Neural progenitor cell (in vitro differentiated cells): Measurements from ENCODE around the gene C9orf153. TPM values are rescaled to one million over a fixed set of nuclear protein-coding genes. Genes with fewer than 3 reads are reported as not detected.

Experiments used
- DNase-seq: peaks from one replicate; pipeline ENCODE4 v3.0.0-alpha.2; 2016; ENCODE audit warnings: low spot score
- H2AFZ ChIP-seq: fragments of 200-600 bp; sonication (generic); replicated peaks from 2 replicates; pipeline ENCODE4 v1.6.1; 2016; ENCODE audit warnings: antibody characterized with exemption
- H3F3A ChIP-seq: fragments of 200-600 bp; sonication (generic); 2 replicates; pipeline ENCODE4 v1.6.1; 2016; ENCODE audit warnings: antibody characterized with exemption, low read depth
- H3K27ac ChIP-seq: fragments of 200-600 bp; sonication (generic); 2 replicates; pipeline ENCODE4 v1.5.1; 2016; ENCODE audit warnings: mild to moderate bottlenecking
- H3K27me3 ChIP-seq: fragments of 200-600 bp; sonication (generic); 2 replicates; pipeline ENCODE4 v1.6.1; 2016; ENCODE audit warnings: mild to moderate bottlenecking, moderate library complexity
- H3K36me3 ChIP-seq: fragments of 200-600 bp; sonication (generic); 2 replicates; pipeline ENCODE4 v1.5.1; 2016
- H3K4me1 ChIP-seq: fragments of 200-600 bp; sonication (generic); 2 replicates; pipeline ENCODE4 v1.6.1; 2016; ENCODE audit warnings: mixed run types
- H3K4me2 ChIP-seq: fragments of 200-600 bp; sonication (generic); 2 replicates; pipeline ENCODE4 v1.6.1; 2016
- H3K4me3 ChIP-seq: fragments of 200-600 bp; sonication (generic); 2 replicates; pipeline ENCODE4 v1.5.1; 2016
- H3K79me2 ChIP-seq: fragments of 200-600 bp; sonication (generic); 2 replicates; pipeline ENCODE4 v1.6.1; 2016; ENCODE audit warnings: low read depth
- H3K9ac ChIP-seq: fragments of 200-600 bp; sonication (generic); 2 replicates; pipeline ENCODE4 v1.6.1; 2016
- H3K9me3 ChIP-seq: fragments of 200-600 bp; sonication (generic); 2 replicates; pipeline ENCODE4 v1.5.1; 2016; ENCODE audit warnings: low read depth
- H4K20me1 ChIP-seq: fragments of 200-600 bp; sonication (generic); 2 replicates; pipeline ENCODE4 v1.6.1; 2016; ENCODE audit warnings: low read depth
- H3K27ac Mint-ChIP-seq: 3 replicates; pipeline ENCODE4 v1.8.0; 2021; ENCODE audit warnings: mixed read lengths
- H3K27me3 Mint-ChIP-seq: 2 replicates; pipeline ENCODE4 v1.8.0; 2022; ENCODE audit warnings: low read depth, mild to moderate bottlenecking, inconsistent platforms, moderate library complexity, mixed read lengths; ENCODE audit not compliant: insufficient read depth
- H3K36me3 Mint-ChIP-seq: 3 replicates; pipeline ENCODE4 v1.8.0; 2021; ENCODE audit warnings: mixed read lengths
- H3K4me1 Mint-ChIP-seq: 3 replicates; pipeline ENCODE4 v1.8.0; 2021; ENCODE audit warnings: mixed read lengths
- H3K4me3 Mint-ChIP-seq: 3 replicates; pipeline ENCODE4 v1.8.0; 2021; ENCODE audit warnings: mild to moderate bottlenecking, moderate library complexity, mixed read lengths
- H3K9me3 Mint-ChIP-seq: 3 replicates; pipeline ENCODE4 v1.8.0; 2020; ENCODE audit warnings: mixed read lengths
- CTCF ChIP-seq: fragments of 200-600 bp; sonication (generic); IDR thresholded peaks from 2 replicates; pipeline ENCODE4 v1.5.1; 2017; ENCODE audit warnings: antibody characterized with exemption, mild to moderate bottlenecking
- EZH2 ChIP-seq: fragments of 200-600 bp; sonication (generic); IDR thresholded peaks from 2 replicates; pipeline ENCODE4 v1.6.1; 2017; ENCODE audit warnings: antibody characterized with exemption, mild to moderate bottlenecking, moderate library complexity
- EZH2phosphoT487 ChIP-seq: fragments of 200-600 bp; sonication (generic); IDR thresholded peaks from 2 replicates; pipeline ENCODE4 v1.6.1; 2017; ENCODE audit warnings: antibody characterized with exemption
- total RNA-seq: library from RNA; depleted of rRNA; stranded (reverse); fragments of >200 nt; gene quantifications from 2 replicates; pipeline ENCODE4 v1.2.3, GENCODE V29; 2015; ENCODE audit warnings: low replicate concordance

C9orf153 gene
- total RNA-seq, 1 donor from 2014 or later, result not detected

DNA sequence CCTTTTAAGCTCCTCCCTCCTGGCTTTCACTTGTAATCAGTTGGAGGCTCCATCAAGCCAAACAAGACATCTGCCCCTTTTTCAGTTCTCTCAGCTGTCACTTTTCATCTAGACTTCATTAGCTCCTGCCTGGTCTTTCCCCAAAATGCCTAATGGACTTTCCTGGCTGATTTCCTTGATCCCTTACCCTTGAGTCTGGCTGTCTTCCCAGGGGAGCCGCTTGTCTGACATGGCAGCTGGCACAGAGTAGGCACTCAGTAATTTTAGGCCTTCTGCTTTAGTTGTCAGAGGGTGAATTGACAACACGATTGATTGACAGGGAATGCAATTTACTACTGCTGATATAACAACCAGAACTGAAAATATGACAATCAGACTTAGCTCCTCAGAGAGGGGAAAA, 2.1 kb downstream of the C9orf153 start:
- H3F3A ChIP-seq, result no peaks in the 10 kb centered on the region
- no peak overlapping the region for H2AFZ ChIP-seq
- H3K4me2 ChIP-seq, result no peak overlapping the region
- H3K79me2 ChIP-seq, result no peaks in the 10 kb centered on the region
- H3K27me3 Mint-ChIP-seq, result no peaks in the 10 kb centered on the region
- peaks cover 12% of the 10 kb centered on the region for H3K36me3 Mint-ChIP-seq
- H3K9ac ChIP-seq, result no peak overlapping the region
- peaks cover 5% of the 10 kb centered on the region for H3K4me1 Mint-ChIP-seq
- H3K27me3 ChIP-seq, result no peaks in the 10 kb centered on the region
- no peak overlapping the region for H3K27ac Mint-ChIP-seq
- H3K4me3 ChIP-seq, result no peak overlapping the region
- H3K27ac ChIP-seq, result no peak overlapping the region
- peaks cover 16% of the 10 kb centered on the region for H3K9me3 Mint-ChIP-seq
- no peaks in the 10 kb centered on the region for H4K20me1 ChIP-seq
- no peak for DNase-seq
- no peak for TF ChIP-seq EZH2phosphoT487
- no peak for TF ChIP-seq CTCF
- TF ChIP-seq EZH2, result no peak
- peaks cover 14% of the 10 kb centered on the region for H3K9me3 ChIP-seq
- H3K4me3 Mint-ChIP-seq, result no peak overlapping the region
- peaks cover 4% of the 10 kb centered on the region for H3K4me1 ChIP-seq
- H3K36me3 ChIP-seq, result peaks cover 8% of the 10 kb centered on the region

GRCh38 chr9:86256653-86257052, 2.8 kb downstream of the C9orf153 start:
- no peak overlapping the region for H3K4me2 ChIP-seq
- no peaks in the 10 kb centered on the region for H3K4me1 Mint-ChIP-seq
- no peaks in the 10 kb centered on the region for H3K79me2 ChIP-seq
- peaks cover 8% of the 10 kb centered on the region for H3K36me3 ChIP-seq
- H3K27me3 ChIP-seq, result no peaks in the 10 kb centered on the region
- H3F3A ChIP-seq, result no peaks in the 10 kb centered on the region
- no peak overlapping the region for H2AFZ ChIP-seq
- H3K9me3 Mint-ChIP-seq, result peaks cover 17% of the 10 kb centered on the region
- peaks cover 8% of the 10 kb centered on the region for H3K36me3 Mint-ChIP-seq
- H3K27me3 Mint-ChIP-seq, result no peaks in the 10 kb centered on the region
- no peaks in the 10 kb centered on the region for H3K4me1 ChIP-seq
- peaks cover 17% of the 10 kb centered on the region for H3K9me3 ChIP-seq
- DNase-seq, result no peak
- no peak overlapping the region for H3K27ac ChIP-seq
- no peaks in the 10 kb centered on the region for H4K20me1 ChIP-seq
- TF ChIP-seq EZH2phosphoT487 (no peak), CTCF (no peak), EZH2 (no peak)
- no peak overlapping the region for H3K27ac Mint-ChIP-seq
- no peak overlapping the region for H3K4me3 ChIP-seq
- H3K9ac ChIP-seq, result no peak overlapping the region
- H3K4me3 Mint-ChIP-seq, result no peak overlapping the region

DNA sequence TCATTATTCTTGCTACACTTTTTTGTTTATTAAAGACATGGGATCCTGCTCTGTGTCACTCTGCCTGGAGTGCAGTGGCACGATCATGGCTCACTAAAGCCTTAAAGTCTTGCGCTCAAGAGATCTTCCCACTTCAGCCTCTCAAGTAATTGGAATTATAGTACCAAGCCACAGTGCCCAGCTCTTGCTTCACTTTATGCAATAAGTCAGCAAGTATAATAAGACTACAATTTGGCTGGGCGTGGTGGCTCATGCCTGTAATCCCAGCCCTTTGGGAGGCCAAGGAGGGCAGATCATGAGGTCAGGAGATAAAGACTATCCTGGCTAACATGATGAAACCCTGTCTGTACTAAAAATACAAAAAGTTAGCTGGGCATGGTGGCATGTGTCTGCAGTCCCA, 5.9 kb downstream of the C9orf153 start:
- H3K9me3 ChIP-seq, result peaks cover 17% of the 10 kb centered on the region
- no peaks in the 10 kb centered on the region for H4K20me1 ChIP-seq
- no peak overlapping the region for H3K27ac ChIP-seq
- Mint-ChIP-seq H3K4me3 (no peak overlapping the region), H3K36me3 (peaks cover 4% of the 10 kb centered on the region), H3K9me3 (peaks cover 21% of the 10 kb centered on the region), H3K27me3 (no peaks in the 10 kb centered on the region), H3K27ac (no peak overlapping the region), H3K4me1 (no peaks in the 10 kb centered on the region)
- H3K27me3 ChIP-seq, result no peaks in the 10 kb centered on the region
- H3K4me2 ChIP-seq, result no peak overlapping the region
- H3K4me1 ChIP-seq, result no peaks in the 10 kb centered on the region
- no peak overlapping the region for H3K4me3 ChIP-seq
- no peak for TF ChIP-seq EZH2
- no peak for TF ChIP-seq CTCF
- no peak for TF ChIP-seq EZH2phosphoT487
- H3K36me3 ChIP-seq, result peaks cover 8% of the 10 kb centered on the region
- no peak overlapping the region for H2AFZ ChIP-seq
- no peaks in the 10 kb centered on the region for H3K79me2 ChIP-seq
- H3K9ac ChIP-seq, result no peak overlapping the region
- DNase-seq, result no peak
- H3F3A ChIP-seq, result no peaks in the 10 kb centered on the region
